SKM-1 (cell line): ENCODE data around the gene PRR22.
"Not testable (repeated sequence)": the region's sequence is repeated elsewhere in the genome, so short reads cannot be mapped to it uniquely, and the experiment has no call there.

Experiments used
- DNase-seq: peaks from one replicate; lab custom pipeline; 2025; ENCODE audit not compliant: unreplicated experiment; lab: John Stamatoyannopoulos, UW

Gene PRR22

DNA sequence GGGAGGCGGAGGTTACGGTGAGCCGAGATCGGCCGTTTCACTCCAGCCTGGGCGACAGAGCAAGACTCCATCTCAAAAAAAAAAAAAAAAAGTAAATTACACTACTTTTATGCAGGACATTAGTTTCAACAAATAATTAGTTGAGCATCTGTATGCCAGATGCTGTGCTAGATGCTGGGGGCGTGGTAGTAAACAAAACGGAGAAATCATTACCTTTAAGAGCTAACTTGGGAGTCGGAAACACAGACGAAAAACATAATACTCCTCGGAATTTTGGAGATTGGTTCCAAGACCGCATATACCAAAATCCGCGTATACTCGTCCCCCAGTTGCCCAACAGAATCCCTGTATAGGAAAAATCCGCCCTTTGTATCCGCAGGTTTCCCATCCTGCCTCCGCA, 7.7 kb upstream of the PRR22 start:
- no peak for DNase-seq

GRCh38 chr19:5790559-5791520, 6.3 kb upstream of the PRR22 start, which contains the start of gene DUS3L:
TSS of gene DUS3L (minus strand) at chr19:5791163. CDS start at chr19:5791141, 22 bp downstream.
- DNase-seq = peak; percentile 87

- DNase-seq = no peak
Measured at GRCh38 chr19:5789886-5790558, 5.5 kb upstream of the PRR22 start.

DNA sequence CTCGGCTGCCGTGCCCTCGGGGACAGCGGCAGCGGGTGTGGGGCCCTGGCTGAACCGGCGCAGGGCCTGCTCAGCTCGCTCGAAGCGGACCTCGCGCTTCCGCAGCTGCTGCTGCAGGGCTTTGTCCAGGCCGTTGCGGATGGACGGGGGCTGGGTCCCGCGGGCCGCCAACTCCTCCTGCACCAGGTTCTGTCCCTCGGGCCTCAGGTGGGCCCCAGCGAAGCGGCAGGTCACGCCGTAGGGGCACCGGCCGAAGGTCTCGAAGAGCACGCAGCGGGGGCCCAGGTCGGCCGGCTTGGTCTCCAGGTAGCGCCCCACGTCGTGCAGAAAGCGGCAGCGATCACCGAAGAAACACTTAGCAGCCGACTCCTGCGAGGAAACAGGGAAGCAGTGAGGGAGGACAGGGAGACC, 4.8 kb upstream of the PRR22 start:
- no peak for DNase-seq

DNA sequence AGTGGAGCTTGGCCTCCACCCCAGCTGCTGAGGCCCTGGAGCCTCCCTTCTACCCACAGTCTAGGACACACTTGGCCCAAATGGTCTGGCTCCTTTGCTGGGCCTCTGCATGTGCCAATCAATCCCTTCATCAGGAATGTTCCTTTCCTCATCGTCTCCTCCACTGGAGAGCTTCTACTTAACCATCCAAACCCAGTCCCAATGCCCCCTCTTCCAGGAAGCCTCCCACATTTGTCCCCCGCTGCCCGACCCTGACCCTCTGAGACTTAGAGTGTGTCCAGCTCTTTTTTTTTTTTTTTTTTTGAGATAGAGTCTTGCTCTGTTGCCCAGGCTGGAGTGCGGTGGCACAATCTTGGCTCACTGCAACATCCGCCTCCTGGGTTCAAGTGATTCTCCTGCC, 3.9 kb upstream of the PRR22 start:
- no peak for DNase-seq

GRCh38 chr19:5787409-5788182, 3.0 kb upstream of the PRR22 start:
- no peak for DNase-seq

GRCh38 chr19:5786593-5787408, 2.3 kb upstream of the PRR22 start:
- DNase-seq = no peak

DNA sequence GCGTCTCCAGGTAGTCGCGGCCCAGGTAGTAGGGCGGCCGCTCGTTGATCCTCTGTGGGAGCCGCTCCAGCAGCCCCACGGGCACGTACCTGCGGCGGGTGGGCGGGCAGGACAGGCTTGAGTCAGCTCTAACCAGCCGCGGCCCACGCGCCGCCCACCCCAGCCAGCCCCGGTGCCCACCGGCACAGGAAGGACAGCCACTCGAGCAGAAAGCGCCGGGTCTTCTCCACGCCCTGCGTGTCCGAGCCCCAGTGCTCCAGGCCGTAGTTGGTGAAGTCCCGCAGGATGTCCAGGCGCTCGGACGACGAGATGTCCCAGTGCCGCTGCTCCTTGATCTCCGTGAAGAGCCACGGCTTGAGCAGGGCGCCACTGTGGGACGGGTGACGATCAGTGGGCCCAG, 877 bp upstream of the PRR22 start:
- DNase-seq = no peak

DNA sequence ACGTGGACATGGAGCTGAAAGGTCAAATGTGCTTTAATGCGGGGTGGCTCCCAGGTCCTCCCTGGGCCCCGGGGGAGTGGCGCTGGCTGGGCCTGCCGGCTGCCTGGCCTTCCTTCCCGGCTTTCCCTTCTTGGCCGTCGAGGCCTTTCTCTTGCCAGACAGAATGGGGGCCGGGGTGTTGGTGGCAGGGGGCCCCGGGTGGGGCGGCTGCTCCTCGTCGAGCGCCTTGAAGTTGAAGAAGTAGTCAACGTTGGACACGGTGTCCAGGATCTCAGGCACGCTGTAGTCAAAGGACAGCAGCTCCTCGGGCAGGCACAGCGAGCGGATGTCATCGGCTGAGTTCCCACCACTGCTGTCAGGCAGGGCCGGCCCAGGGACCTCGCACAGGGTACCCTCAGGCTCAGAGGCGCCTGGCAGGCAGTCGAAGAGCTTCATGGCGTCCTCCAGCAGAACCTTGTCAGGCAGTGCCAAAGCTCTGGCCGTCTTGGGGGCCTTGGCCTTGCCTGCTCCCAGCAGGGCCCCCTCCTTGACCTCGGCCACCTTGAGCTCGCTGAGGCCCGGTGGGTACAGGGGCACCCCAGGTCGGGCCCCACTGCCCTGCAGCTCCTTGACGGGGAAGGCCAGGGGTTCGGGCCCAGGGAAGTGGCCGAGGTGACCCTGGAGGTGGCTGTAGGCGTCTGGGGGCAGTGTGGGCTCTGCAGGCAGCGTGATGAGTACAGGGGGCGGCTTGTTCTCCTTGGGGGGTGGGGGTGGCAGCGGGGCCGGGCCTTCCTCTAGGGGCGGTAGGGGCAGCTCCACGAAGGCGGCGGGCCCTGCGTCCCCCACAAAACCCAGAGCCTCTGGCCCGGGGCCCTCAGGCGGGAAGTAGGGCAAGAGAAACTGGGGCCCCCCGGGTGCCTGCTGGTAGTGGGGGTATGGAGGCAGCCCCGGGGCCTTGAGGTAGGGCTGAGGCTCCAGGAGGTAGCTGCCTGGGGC, 1.3 kb downstream of the PRR22 start:
- no peak for DNase-seq

DNA sequence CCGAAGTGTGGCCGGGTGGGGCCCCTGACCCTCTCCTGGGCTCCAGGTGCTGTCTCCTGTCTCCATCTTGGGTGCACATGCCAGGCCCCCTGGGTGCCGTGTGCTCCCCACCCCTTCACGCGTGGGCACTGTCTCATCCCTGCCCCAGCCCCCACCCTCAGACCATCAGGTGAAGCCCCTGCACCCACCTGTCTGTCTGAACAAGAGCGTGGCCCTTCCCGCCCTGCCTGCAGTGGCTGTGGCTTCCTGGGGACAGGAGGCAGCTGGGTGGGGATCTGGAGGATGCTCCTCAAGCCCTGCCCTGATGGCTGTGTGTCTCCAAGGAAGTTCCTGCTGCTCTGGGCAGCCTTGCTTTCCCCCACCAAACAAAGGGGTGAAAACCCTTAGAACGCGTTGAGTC, 2.2 kb downstream of the PRR22 start:
- no peak for DNase-seq

- not testable (repeated sequence) for DNase-seq
Measured at GRCh38 chr19:5780916-5781315, 3.6 kb downstream of the PRR22 start.

DNA sequence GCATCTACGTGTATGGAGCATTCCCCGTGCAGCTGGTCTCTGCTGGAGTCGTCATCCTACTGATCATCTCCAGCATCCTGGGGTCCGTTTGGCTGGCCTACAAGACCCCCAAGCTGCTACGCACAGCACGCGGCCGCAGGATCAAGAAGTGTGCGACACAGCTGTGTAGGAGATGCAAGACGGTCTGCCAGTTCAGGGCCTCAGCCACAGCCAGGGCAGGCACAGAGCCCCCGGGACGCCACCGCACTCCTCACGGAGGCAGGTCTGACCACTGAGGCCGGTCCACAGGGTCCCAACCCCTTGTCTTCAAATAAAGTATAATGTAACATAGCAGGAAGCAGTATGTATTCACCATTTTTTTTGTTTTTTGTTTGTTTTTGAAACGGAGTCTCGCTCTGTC, 6.1 kb downstream of the PRR22 start:
- no peak for DNase-seq

DNA sequence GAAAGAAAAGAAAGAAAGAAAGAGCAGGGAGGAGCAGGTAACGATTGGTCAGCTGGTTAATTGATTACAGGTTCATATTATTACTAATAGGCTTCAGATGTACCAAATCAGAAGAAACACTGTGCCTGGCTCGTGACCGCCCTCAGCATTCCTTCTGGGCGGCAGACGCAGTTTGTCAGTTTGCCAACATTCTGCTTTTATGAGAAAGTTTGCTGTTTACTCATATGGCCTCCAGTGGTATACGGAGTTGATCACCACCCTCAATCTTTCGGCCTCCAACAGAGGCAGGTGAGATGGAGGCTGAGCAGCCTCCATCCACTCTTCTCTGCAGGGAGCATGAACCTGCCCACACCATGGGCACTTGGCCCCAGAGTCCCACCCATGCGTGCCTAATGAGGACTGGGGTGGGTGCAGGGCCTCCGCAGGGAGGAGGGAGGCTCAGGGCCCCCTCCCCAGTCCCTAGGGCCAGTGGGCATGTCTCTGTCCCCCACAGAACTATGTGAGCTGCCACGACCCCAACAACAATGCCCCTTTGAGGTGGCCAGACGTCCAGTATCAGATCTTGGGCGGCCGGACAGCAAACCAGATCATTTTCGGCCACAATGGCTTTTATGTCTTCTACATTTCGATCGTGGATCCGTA, 8.8 kb downstream of the PRR22 start:
- no peak for DNase-seq

DNA sequence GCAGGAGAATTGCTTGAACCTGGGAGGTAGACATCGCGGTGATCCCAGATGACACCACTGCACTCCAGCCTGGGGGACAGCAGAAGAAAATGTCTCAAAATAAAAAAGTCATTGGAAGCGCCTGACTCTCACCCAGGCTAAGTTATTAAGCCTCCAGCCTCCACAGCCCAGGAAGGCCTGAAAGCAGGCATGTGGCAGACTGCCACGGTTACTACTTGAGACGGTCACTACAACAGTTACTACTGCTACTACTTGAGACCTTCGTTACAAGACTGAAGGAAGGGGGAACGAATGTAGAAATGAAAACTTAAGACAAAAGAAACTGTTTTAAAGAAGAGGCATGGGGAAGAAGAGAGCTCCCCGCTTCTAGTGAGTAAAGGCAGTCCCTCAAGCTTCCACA, 9.6 kb downstream of the PRR22 start:
- DNase-seq = no peak

DNA sequence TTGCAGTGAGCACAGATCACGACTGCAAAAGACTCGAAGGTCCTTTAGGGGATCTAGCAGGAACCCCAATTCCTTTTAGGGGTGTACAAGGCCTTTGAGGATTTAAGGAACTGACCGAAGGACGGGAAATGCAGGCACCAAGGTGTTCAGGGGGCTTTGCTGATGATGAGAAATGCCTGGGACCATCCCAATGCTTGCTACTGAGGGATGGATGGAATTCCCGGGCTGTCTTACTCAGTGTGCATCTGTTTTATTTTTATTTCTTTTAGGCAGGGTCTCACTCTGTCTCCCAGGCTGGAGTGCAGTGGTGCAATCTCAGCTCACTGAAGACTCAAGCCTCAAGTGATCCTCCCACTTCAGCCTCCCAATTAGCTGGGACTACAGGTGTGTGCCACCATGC, 11.3 kb downstream of the PRR22 start:
- no peak for DNase-seq

DNA sequence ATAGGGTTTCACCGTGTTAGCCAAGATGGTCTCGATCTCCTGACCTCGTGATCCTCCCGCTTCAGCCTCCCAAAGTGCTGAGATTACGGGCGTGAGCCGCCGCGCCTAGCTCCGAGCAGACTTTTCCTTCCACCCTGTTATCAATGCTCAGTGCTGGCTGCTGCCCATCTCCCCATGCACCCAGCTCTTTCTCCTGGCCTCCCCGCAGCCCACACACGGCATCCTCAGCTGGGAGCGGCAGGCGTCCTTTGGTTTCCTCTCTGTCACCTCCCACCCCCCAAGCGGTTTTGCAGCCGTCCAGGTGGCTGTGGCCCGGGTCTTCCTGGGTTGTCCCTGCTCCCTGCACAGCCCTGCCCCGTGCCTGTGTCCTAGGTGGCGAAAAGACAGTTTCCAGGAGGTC, 12.1 kb downstream of the PRR22 start:
- no peak for DNase-seq

- DNase-seq = no peak
Measured at GRCh38 chr19:5767949-5768348, 16.6 kb downstream of the PRR22 start.

GRCh38 chr19:5765220-5765619, 19.3 kb downstream of the PRR22 start:
- DNase-seq = no peak

- no peak for DNase-seq
Measured at GRCh38 chr19:5762608-5763217, 21.8 kb downstream of the PRR22 start.
